ENCODE data around the gene PLP2.
"Not testable (repeated sequence)": the region's sequence is repeated elsewhere in the genome, so short reads cannot be mapped to it uniquely, and the experiment has no call there.

The PLP2 gene

GRCh38 chrX:49142264-49142663 lies 29.4 kb upstream of the PLP2 start:
- in situ Hi-C loops (cut with HindIII; ENCODE audit: low sequenced_read_pairs), result not testable (repeated sequence)

GRCh38 chrX:49143154-49143553 lies 28.5 kb upstream of the PLP2 start:
- in situ Hi-C loops (cut with HindIII; ENCODE audit: low sequenced_read_pairs); DNase-seq (ENCODE audit: low read depth); H3K4me3 ChIP-seq (ENCODE audit: low read depth, low read length): not testable (repeated sequence)

More at GRCh38 chrX:49142264-49142663, 29.4 kb upstream of the PLP2 start:
- not testable (repeated sequence) for DNase-seq (ENCODE audit: low read depth); H3K4me3 ChIP-seq (ENCODE audit: low read depth, low read length)
- TF ChIP-seq CTCF (IDR thresholded peaks at IDR 0.05; ENCODE audit: low read depth, low read length, missing control alignments), result peak; percentile 38

DNA sequence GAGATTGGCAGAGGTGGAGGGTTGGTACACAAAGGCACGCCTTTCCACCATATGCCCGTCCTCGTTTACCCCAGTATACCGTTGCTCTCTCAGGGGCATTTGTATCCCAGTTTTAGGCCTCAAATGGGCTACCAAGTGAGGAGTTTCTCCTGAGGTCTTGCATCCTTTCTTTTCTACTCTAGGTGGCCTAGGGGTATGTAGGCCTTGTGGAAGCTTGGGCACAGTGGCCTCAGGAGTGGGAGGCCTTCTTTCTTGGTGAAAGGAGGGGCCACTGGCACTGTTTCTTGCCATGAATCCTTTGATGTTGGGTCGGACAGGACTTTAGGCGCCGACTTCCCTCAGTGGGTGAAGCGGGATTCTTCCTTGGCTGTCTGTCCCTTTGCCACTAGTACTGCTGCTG lies 24.4 kb upstream of the PLP2 start:
- no peak for DNase-seq (ENCODE audit: low read depth)
- no peak overlapping the region for H3K4me3 ChIP-seq (ENCODE audit: low read depth, low read length)
- in situ Hi-C loops (cut with HindIII; ENCODE audit: low sequenced_read_pairs), result no loop called here
- no peak for TF ChIP-seq CTCF (IDR thresholded peaks at IDR 0.05; ENCODE audit: low read depth, low read length, missing control alignments)

DNA sequence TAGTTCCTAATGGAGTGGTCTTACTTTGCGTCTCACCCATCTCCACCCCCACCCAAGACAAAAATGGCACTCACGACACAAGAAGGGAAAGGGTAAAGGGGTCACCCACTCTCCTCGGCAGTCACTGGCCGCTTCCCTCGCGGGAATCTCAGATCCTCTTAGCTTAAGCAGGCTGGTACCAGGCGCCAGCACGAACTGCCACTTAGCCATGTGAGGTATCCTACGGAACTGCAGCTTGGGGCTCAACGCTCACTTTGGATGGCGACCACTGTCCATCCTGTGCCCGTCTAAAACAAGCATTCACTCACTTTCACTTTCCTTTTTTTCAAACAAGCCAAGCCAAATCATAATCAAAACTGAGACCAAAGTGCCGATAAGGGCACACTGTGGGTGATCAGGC lies 23.8 kb upstream of the PLP2 start:
- TF ChIP-seq CTCF (IDR thresholded peaks at IDR 0.05; ENCODE audit: low read depth, low read length, missing control alignments), result no peak
- no peak for DNase-seq (ENCODE audit: low read depth)
- in situ Hi-C loops (cut with HindIII; ENCODE audit: low sequenced_read_pairs), result no loop called here
- no peak overlapping the region for H3K4me3 ChIP-seq (ENCODE audit: low read depth, low read length)

GRCh38 chrX:49148390-49149100 lies 23.2 kb upstream of the PLP2 start:
- DNase-seq (ENCODE audit: low read depth); in situ Hi-C loops (cut with HindIII; ENCODE audit: low sequenced_read_pairs); H3K4me3 ChIP-seq (ENCODE audit: low read depth, low read length): not testable (repeated sequence)

DNA sequence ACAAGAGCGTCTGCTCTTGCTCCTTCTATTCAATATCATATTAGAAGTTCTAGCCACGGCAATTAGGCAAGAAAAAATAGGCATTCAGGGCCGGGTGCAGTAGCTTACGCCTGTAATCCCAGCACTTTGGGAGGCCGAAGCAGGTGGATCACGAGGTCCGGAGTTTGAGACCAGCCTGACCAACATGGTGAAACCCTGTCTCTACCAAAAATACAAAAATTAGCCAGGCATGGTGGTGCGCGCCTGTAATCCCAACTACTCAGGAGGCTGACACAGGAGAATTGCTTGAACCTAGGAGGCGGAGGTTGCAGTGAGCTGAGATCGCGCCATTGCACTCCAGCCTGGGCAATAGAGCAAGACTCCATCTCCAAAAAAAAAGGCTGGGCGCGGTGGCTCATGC lies 22.4 kb upstream of the PLP2 start:
- in situ Hi-C loops (cut with HindIII; ENCODE audit: low sequenced_read_pairs), result not testable (repeated sequence)

GRCh38 chrX:49153467-49153866 lies 18.2 kb upstream of the PLP2 start:
- no peak for DNase-seq (ENCODE audit: low read depth)
- TF ChIP-seq CTCF (IDR thresholded peaks at IDR 0.05; ENCODE audit: low read depth, low read length, missing control alignments), result no peak
- in situ Hi-C loops (cut with HindIII; ENCODE audit: low sequenced_read_pairs), result no loop called here
- no peak overlapping the region for H3K4me3 ChIP-seq (ENCODE audit: low read depth, low read length)

More for the DNA sequence above, 22.4 kb upstream of the PLP2 start:
- DNase-seq (ENCODE audit: low read depth); H3K4me3 ChIP-seq (ENCODE audit: low read depth, low read length): not testable (repeated sequence)

- TF ChIP-seq CTCF (IDR thresholded peaks at IDR 0.05; ENCODE audit: low read depth, low read length, missing control alignments), result no peak
- H3K4me3 ChIP-seq (ENCODE audit: low read depth, low read length), result peak overlapping the region; percentile 42
- peak; percentile 42 for DNase-seq (ENCODE audit: low read depth)
- in situ Hi-C loops (cut with HindIII; ENCODE audit: low sequenced_read_pairs), result no loop called here
These were observed 16.3 kb upstream of the PLP2 start for GRCh38 chrX:49155243-49155899.
